Thoracic aorta (tissue), 2 donors: ENCODE measurements around the gene WWC2. TPM values are rescaled to one million over a fixed set of nuclear protein-coding genes. Genes with fewer than 3 reads are reported as not detected.
"Not testable (repeated sequence)": the region's sequence is repeated elsewhere in the genome, so short reads cannot be mapped to it uniquely, and the experiment has no call there.

Source experiments
- ATAC-seq: fragments of 150-250 bp; one replicate; pipeline ENCODE4 v1.8.0; 2017; ENCODE audit warnings: low read depth; ENCODE audit not compliant: insufficient number of reproducible peaks, low FRiP score
- DNase-seq: peaks from one replicate; pipeline ENCODE4 v3.0.0-alpha.2; 2020; ENCODE audit warnings: low spot score
- H3K27ac ChIP-seq, 2 donors: fragments of 200-600 bp; sonication (generic); 1 replicate in 1 of 2; 2 replicates in 1 of 2; pipeline ENCODE4 v1.5.1; 2016; ENCODE audit warnings: mild to moderate bottlenecking in 2 of 2, moderate library complexity in 2 of 2
- H3K27me3 ChIP-seq: fragments of 200-600 bp; sonication (generic); replicated peaks from 2 replicates; pipeline ENCODE4 v1.6.0; 2016; ENCODE audit warnings: mild to moderate bottlenecking; ENCODE audit not compliant: insufficient read depth
- H3K36me3 ChIP-seq: fragments of 200-600 bp; sonication (generic); one replicate; pipeline ENCODE4 v1.5.1; 2016
- H3K4me1 ChIP-seq, 2 donors: fragments of 200-600 bp; sonication (generic); 1 replicate in 1 of 2; 2 replicates in 1 of 2; pipeline versions ENCODE4 v1.5.1 to v1.6.0; 2016; ENCODE audit warnings: low read depth in 2 of 2, mild to moderate bottlenecking in 1 of 2; ENCODE audit not compliant: control insufficient read depth in 1 of 2
- H3K4me3 ChIP-seq: fragments of 200-600 bp; sonication (generic); 2 replicates; pipeline ENCODE4 v1.5.1; 2016; ENCODE audit warnings: mild to moderate bottlenecking
- H3K9me3 ChIP-seq: fragments of 200-600 bp; sonication (generic); 2 replicates; pipeline ENCODE4 v1.5.1; 2016
- total RNA-seq, 2 donors: library from RNA; depleted of rRNA; stranded (reverse); fragments of >200 nt; gene quantifications; one replicate each; pipeline versions ENCODE4 v1.1.0 to v1.2.3, GENCODE V29; 2016
- TF ChIP-seq, protein P1 (sequence below): fragments of 200-600 bp; sonication (generic); IDR thresholded peaks from one replicate; pipeline ENCODE4 v1.5.1; 2019; ENCODE audit warnings: antibody characterized with exemption

Gene WWC2
- total RNA-seq, 2 donors from 2014 or later, result 21.1 to 44.8 TPM

DNA sequence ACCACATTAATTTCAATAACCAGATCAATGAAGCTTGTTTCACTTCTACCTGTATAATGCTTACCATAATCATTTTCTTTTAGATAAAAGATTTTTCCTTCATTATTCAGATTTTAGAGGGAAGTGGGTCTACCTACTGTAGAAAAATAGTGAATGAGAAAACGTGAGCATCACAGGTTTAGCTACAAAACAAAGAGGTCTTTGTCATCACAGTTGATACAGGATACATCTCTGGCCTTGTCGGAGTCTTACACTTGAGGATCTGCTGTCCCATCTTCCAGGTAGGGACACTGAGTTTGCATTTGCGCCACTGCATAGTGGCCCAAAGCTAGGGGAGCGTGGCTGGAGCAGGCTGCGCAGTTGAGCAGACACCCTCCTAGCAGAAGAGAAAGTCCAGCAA lies 222.5 kb downstream of the WWC2 start:
- no peak overlapping the region for H3K27ac ChIP-seq
- no peaks in the 10 kb centered on the region for H3K27me3 ChIP-seq
- TF ChIP-seq, protein P1, sequence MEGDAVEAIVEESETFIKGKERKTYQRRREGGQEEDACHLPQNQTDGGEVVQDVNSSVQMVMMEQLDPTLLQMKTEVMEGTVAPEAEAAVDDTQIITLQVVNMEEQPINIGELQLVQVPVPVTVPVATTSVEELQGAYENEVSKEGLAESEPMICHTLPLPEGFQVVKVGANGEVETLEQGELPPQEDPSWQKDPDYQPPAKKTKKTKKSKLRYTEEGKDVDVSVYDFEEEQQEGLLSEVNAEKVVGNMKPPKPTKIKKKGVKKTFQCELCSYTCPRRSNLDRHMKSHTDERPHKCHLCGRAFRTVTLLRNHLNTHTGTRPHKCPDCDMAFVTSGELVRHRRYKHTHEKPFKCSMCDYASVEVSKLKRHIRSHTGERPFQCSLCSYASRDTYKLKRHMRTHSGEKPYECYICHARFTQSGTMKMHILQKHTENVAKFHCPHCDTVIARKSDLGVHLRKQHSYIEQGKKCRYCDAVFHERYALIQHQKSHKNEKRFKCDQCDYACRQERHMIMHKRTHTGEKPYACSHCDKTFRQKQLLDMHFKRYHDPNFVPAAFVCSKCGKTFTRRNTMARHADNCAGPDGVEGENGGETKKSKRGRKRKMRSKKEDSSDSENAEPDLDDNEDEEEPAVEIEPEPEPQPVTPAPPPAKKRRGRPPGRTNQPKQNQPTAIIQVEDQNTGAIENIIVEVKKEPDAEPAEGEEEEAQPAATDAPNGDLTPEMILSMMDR, result no peak
- no peak overlapping the region for H3K4me3 ChIP-seq
- ATAC-seq (no peak), DNase-seq (no peak)
- H3K9me3 ChIP-seq, result no peaks in the 10 kb centered on the region
- no peaks in the 10 kb centered on the region for H3K36me3 ChIP-seq
- H3K4me1 ChIP-seq, result no peaks in the 10 kb centered on the region

DNA sequence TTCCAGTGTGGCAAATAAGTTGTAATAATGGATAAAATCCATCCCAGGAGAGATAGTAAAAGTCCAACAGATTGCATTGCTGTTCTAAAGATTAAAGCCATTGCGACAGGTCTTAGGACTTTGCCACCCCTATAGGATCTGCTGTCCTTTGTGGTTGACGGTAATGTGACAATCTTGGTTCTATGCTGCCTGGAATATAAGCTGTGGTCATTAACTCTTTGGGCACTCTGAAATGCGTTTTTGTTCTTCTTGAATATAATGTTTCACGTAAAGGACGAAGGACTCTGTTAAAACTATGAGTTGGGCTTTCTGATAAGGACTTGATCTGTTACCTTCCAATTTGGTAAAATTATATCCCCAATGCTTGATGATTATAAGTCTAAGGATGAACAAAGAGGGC lies 223.3 kb downstream of the WWC2 start, which contains the start of gene CLDN24:
CLDN24 (minus strand) TSS at position 101 of the 400 bp plus-strand sequence; CDS start at position 101, 0 bp downstream.
- Histone ChIP-seq H3K36me3 (no peaks in the 10 kb centered on the region), H3K27me3 (no peaks in the 10 kb centered on the region), H3K9me3 (no peaks in the 10 kb centered on the region), H3K27ac (no peak within 1 kb of the TSS), H3K4me1 (no peaks in the 10 kb centered on the region), H3K4me3 (no peak within 1 kb of the TSS)
- TF ChIP-seq, protein P1, result no peak
- DNase-seq (no peak), ATAC-seq (no peak)

DNA sequence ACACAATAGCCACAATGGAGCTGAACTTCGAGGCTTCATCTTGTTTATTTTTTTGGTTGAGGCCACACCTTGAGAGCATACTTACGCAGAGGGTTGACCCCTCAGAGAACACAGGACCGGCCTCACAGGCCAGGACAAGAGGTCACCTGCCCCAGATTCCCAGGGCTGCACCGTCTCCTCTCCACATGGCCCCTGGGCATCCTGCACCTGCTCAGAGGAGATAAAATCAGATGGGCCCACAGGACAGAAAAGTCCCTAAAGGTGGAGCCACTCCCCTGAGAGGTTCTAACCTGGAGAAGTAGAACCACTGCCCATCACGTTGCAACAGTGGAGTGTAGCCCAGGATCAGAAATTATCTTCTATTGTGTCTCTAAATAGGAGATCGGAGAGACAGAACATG lies 224.2 kb downstream of the WWC2 start:
- DNase-seq, result no peak
- Histone ChIP-seq H3K4me1 (no peaks in the 10 kb centered on the region), H3K9me3 (no peaks in the 10 kb centered on the region), H3K27ac (no peak overlapping the region), H3K27me3 (no peaks in the 10 kb centered on the region), H3K4me3 (no peak overlapping the region), H3K36me3 (no peaks in the 10 kb centered on the region)
- no peak for ATAC-seq
- TF ChIP-seq, protein P1, result no peak

DNA sequence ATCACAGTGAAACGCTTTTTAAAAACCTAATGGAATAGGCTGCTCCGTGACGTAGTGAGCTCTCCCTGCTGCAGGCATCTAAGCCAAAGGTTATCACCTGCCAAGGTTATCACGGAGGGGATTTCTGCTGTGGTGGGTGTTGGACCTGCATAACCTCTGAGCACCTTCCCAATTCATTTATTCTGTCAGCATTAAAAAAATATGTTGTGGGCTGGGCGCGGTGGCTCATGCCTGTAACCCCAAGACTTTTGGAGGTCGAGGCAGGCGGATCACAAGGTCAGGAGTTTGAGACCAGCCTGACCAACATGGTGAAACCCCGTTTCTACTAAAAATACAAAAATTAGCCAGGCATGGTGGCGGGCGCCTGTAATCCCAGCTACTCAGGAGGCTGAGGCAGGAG lies 225.0 kb downstream of the WWC2 start:
- not testable (repeated sequence) for ATAC-seq

DNA sequence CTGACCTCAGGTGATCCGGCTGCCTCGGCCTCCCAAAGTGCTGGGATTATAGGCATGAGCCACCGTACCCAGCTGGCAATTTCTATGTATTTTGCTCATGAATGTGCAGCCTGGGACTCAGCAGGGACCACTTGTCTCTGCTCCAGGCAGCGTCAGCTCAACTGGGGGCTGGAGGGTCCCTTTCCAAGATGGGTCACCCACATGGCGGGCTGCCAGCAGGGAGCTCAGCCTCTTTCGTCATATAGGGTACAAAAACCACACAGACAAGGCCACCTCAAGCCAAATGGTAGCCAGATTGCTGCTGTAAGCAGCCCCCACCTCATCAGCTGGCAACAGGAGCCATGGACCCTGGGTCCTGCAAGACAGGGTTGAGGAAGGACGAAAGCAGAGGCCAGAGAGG lies 225.6 kb downstream of the WWC2 start:
- Histone ChIP-seq H3K27me3 (no peaks in the 10 kb centered on the region), H3K4me1 (no peaks in the 10 kb centered on the region), H3K36me3 (no peaks in the 10 kb centered on the region), H3K27ac (no peak overlapping the region), H3K9me3 (no peaks in the 10 kb centered on the region), H3K4me3 (no peak overlapping the region)
- TF ChIP-seq, protein P1, result no peak
- ATAC-seq (no peak), DNase-seq (no peak)

More for the DNA sequence above, 225.0 kb downstream of the WWC2 start:
- DNase-seq, H3K27me3 ChIP-seq, H3K4me3 ChIP-seq, H3K27ac ChIP-seq, H3K36me3 ChIP-seq, H3K9me3 ChIP-seq, H3K4me1 ChIP-seq: not testable (repeated sequence)

DNA sequence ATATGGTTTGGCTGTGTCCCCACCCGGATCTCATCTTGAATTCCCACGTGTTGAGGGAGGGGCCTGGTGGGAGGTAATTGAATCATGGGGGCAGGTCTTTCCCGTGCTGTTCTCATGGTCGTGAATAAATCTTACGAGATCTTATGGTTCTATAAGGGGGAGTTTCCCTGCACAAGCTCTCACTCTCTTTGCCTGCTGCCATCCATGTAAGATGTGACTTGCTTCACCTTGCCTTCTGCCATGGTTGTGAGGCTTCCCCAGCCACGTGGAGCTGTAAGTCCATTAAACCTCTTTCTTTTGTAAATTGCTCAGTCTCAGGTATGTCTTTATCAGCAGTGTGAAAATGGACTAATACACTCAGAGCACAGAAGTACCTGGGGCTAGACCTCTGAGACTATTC lies 227.3 kb downstream of the WWC2 start:
- not testable (repeated sequence) for H3K4me3 ChIP-seq, H3K9me3 ChIP-seq, H3K27me3 ChIP-seq, H3K27ac ChIP-seq, DNase-seq, H3K4me1 ChIP-seq, H3K36me3 ChIP-seq, ATAC-seq
